Astrocyte of the cerebellum (primary cell): Measurements from ENCODE around the gene CACNA1H.

ENCODE experiments used
- DNase-seq: peaks from one replicate; pipeline ENCODE4 v3.0.0-alpha.2; 2011; ENCODE audit warnings: low read depth
- H3K4me3 ChIP-seq: 2 replicates; pipeline ENCODE4 v1.5.1; 2011; ENCODE audit warnings: mild to moderate bottlenecking, low read depth, low read length, moderate library complexity
- CTCF ChIP-seq: IDR thresholded peaks from 2 replicates; pipeline ENCODE4 v1.5.1; 2012; ENCODE audit warnings: low read length, low read depth, moderate library complexity, mild to moderate bottlenecking; ENCODE audit errors: missing control alignments
- in situ Hi-C: cut with HindIII; loops from 2 replicates; pipeline ENCODE4 v1.10.0; 2017; ENCODE audit warnings: low sequenced_read_pairs

The CACNA1H gene

GRCh38 chr16:1131378-1131994, 21.4 kb upstream of the CACNA1H start:
- in situ Hi-C loops = loop anchor here (25.0 kb wide), 1 partner anchor 156 kb away; no protein-coding TSS in a partner anchor

DNA sequence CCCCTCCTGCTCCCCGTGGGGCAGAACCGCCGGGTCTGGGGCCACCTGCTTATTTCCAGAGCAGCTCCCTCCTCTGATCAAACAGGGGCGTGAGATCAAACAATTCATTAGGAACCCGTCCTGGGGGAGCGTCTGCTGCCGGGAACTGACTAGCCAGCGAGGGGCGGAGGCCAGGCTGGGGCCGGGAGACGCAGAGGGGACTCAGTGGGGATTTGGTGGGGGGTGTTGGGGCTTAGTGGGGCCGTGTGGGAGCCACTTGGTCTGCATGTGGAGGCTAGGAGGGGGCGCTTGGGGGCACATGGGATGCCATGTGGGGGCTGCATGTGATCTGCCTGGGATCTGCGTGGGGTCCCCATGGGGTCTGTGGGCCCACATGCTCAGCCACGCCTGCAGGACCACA, 20.5 kb upstream of the CACNA1H start:
- no peak for TF ChIP-seq CTCF
- no peak for DNase-seq
- in situ Hi-C loops = loop anchor here (25.0 kb wide), 1 partner anchor 155 kb away; no protein-coding TSS in a partner anchor
- no peak overlapping the region for H3K4me3 ChIP-seq

More at GRCh38 chr16:1131378-1131994, 21.4 kb upstream of the CACNA1H start:
- H3K4me3 ChIP-seq = no peak overlapping the region
- TF ChIP-seq CTCF = no peak
- DNase-seq = no peak

- H3K4me3 ChIP-seq = no peak overlapping the region
- in situ Hi-C loops = loop anchor here (25.0 kb wide), 1 partner anchor 154 kb away; no protein-coding TSS in a partner anchor
- DNase-seq = no peak
- TF ChIP-seq CTCF = no peak
Measured at GRCh38 chr16:1133271-1133670, 19.6 kb upstream of the CACNA1H start.

- H3K4me3 ChIP-seq = no peak overlapping the region
- in situ Hi-C loops = loop anchor here (25.0 kb wide), 1 partner anchor 153 kb away; no protein-coding TSS in a partner anchor
- TF ChIP-seq CTCF = no peak
- no peak for DNase-seq
Measured at GRCh38 chr16:1133810-1134520, 18.9 kb upstream of the CACNA1H start.

DNA sequence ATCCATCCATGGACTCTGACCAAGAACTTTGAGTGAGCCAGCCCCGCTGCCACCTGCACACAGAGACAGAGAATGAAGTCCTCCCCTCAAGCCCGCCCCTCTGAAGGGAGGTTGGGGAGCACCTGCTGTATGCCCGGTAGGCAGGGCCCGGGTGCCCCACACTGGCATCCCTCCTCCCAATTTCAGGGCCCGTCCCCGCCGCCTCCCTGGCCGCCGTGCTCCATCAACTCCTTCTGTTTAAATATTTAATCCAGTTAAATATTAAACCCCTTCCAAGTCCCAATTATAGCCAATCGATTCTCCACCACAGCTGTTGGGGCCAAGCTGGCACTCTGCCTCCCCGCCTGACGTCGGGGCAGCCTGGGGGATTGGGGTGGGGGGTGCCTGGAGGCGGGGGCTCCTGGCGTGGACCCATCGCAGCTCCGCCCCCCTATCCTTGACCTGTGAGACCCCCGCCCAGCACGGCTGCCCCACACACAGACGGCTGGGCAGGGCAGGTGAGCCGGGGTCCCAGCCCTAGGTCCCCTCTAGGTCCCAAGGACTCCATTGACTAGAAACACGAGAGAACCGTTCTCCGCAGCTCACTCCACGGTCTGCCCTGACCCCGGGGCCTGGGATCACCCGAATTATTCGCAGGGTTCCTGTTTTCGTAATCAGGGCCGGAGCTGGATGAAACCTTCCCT, 18.0 kb upstream of the CACNA1H start:
- no peak for TF ChIP-seq CTCF
- in situ Hi-C loops = loop anchor here (25.0 kb wide), 1 partner anchor 152 kb away; no protein-coding TSS in a partner anchor
- no peak overlapping the region for H3K4me3 ChIP-seq
- DNase-seq = no peak

DNA sequence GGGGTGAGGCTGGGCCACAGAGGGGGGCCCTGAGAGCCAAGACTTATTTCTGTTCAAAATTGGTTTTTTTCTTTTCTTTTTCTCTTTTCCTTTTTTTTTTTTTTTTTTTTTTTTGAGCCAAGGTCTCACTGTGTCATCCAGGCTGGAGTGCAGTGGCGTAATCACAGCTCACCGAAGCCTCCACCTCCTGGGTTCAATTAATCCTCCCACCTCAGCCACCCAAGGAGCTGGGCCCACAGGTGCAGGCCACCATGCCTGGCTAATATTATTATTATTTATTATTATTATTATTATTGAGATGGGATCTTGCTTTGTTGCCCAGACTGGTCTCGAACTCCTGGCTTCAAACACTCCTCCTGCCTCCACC, 17.5 kb upstream of the CACNA1H start:
- in situ Hi-C loops = loop anchor here (25.0 kb wide), 1 partner anchor 152 kb away; no protein-coding TSS in a partner anchor
- H3K4me3 ChIP-seq = no peak overlapping the region
- DNase-seq = no peak
- no peak for TF ChIP-seq CTCF
